NCI-H2171 treated with DMSO at 0.1 percent for 48 hours (cell line): ENCODE results near the gene UCK1.
"Not testable (repeated sequence)": the region's sequence is repeated elsewhere in the genome, so short reads cannot be mapped to it uniquely, and the experiment has no call there.

ENCODE experiments used
- DNase-seq: peaks from one replicate; lab custom pipeline; 2025; lab: John Stamatoyannopoulos, UW

Gene UCK1

DNA sequence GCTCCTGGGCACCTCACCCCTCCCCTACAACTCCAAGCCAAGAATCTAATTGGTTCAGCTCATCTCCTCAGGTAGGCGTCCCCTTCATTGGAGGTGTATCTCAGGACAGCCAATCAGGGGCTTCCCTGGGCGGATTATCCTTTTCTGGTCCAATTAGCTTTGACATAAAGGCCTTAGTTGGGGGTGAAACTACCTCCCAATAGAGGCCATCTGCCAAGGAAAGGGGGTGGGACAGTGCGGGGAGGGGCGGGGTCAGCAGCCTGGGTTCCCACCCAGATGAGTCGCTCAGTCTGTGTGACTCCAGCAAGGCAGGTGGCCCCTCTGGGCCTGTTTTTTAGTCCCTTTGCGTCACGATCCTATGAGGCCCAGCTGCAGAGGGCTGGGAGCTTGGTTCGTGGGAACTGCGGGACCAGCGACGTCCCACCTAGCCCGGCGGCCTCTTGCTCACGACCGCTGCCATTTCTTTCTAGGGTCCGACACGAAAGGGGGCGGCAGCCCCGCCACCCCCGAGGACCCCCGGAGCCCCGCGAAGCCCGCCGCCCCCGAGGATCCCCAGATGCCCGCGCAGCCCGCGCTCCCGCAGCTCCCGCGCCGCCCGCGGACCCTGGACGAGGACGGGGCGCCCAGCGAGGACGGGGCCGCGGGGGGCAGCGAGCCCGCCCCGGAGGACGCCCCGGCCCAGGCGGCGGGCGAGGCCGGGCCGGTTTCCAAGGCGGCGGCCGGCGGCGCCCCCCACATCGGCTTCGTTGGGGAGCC lies 23.2 kb upstream of the UCK1 start:
- no peak for DNase-seq

DNA sequence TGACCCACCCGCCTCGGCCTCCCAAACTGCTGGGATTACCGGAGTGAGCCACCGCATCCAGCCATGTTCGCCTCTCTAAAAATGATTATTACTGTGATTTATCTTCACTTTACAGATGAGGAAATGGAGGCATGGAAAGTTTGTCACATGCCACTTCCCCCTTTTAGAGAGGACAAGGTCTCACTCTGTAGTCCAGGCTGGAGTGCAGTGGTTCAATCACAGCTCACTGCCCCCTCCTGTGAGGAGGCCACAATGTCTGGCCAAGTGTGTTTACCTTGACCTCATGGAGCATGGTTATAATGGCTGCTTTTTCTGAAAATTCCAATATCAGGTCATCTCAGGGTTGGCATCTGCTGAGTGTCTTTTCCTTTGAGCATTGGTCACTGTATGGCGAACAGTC lies 21.0 kb upstream of the UCK1 start:
- no peak for DNase-seq

DNA sequence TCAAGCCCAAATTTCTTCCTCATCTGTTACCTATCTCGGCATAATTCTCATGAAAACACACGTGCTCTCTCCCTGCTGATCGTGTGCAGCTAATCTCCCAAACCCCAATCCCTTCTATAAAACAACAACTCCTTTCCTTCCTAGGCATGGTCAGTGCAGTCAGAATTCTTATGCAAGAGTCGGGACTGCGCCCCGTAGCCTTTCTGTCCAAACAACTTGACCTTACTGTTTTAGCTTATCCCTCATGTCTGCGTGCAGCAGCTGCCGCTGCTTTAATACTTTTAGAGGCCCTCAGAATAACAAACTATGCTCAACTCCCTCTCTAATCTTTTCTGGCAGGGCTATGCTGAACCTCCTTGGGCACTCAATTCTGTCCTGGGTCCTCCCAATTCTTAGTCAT lies 19.4 kb upstream of the UCK1 start:
- DNase-seq = not testable (repeated sequence)

DNA sequence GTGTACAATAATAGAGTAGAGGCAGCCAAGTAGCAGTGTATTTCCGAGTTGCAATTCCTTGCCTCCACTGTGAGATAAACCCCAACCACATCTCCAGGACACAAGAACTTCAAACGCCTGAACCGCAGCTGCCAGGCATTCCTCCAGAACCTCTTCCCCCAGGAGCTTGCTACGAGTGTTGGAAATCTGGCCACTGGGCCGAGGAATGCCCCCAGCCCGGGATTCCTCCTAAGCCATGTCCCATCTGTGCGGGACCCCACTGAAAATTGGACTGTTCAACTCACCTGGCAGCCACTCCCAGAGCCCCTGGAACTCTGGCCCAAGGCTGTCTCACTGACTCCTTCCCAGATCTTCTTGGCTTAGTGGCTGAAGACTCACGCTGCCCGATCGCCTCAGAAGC lies 18.1 kb upstream of the UCK1 start:
- DNase-seq = not testable (repeated sequence)

DNA sequence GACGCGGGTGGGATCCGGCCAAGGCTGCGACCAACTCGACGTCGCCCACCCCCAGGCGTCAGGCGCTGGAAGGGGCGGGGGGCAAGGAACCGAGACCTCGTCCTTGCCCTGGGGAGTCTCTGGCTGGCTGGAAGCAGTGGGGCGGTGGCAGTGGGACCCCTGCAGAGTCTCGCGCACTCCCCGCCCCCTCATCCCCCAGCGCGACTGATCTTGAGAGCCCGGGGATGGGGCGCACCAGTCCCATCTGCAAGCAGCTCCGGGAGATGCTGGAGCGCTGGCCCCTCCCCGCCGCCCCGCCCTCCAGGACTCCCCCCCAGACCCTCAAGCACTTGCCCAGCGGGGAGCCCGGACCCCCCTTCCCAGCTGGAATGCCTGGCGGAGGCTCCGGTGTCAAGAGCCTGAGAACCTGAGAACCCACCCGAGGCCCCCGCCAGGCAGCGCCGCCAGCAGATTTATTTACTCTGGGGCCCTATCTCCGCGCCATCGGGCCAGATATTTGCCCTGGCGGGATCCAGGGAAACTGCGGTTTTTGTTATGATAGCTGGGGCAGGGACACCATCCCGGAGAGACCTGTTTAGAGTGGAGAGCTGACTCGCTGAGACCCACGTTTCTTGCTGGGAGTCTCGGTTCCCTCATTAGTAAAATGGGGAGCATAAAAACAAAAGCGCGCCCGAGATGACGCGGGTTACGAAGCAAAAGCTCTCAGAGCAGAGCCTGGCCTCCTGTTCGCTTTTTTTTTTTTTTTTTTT lies 15.4 kb upstream of the UCK1 start:
- DNase-seq = peak; percentile 95

DNA sequence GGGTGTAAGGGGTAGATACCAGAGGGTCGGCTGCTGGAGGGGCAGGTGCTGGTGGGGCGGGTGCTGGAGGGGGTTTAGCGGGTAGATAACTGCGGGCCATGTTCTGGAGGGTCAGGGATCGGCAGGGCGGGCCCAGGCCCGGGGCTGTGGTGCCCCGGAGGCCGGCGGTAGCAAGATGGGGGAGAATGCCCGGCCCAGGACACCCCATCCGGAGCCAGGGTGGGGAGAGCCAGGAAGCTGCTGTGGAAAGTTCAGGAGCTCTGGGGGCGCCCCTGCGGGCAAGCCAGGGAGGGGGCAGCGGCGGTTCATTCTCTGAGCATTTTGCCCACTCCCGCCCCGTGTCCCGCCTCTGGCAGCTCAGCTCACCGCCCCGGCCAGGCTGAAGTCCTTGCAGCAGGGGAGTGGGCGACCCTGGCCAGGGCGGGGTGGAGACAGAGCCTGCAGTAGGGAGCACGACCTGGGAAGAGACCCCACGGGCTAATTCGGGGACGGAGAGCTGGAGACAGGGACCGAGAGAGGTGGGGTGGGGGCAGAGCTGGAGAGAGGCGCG lies 14.8 kb upstream of the UCK1 start:
- no peak for DNase-seq

DNA sequence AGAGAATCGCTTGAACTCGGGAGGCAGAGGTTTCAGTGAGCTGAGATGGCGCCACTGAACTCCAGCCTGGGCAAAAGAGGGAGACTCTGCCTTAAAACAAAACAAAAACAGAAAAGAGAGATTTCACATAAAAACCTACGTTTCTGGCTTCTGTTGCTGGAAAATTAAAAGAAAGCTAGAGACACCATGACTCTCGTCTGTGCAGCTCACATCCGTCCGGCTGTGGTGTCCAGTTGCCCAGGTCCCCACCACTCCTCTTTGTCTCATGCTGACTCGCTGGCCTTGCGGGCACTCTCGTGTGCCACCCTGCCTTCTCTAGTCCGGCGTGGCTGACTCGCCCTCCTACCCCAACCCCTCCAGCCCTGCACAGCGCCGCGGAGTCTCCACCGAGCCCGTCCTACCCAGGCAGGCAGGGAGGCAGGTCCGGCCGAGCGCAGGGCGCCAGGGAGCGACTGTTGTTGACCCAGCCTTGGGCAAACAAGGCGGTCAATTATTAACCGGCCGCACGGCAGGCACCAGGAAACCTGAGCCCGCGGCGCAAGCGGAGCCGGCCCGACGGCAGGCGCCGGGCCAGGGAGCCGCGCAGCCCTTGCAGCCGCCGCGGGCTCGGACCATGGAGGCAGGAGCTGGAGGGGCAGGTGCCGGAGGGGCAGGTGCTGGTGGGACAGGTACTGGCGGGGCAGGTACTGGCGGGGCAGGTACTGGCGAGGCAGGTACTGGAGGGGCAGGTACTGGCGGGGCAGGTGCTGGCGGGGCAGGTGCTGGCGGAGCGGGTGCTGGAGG lies 14.1 kb upstream of the UCK1 start, which contains the start of gene PRRT1B:
PRRT1B (plus strand) TSS at position 521 of the 783 bp plus-strand sequence; CDS start at position 614, 93 bp downstream.
- no peak for DNase-seq

DNA sequence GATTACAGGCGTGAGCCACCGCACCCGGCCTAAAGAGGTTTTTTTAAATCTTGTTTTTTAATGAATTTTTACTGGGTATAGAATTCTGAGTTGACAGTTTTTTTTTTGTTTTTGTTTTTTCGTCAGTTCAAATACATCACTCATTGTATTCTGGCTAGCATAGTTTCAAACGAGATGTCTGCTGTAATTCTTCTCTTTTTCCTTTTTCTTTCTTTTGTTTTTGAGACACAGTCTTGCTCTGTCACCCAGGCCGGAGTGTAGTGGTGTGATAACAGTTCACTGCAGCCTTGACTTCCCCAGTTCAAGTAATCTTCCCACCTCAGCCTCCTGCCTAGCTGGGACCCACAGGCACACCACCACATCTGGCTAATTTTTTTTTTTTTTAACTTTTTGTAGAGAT lies 12.1 kb upstream of the UCK1 start:
- peak; percentile 38 for DNase-seq

DNA sequence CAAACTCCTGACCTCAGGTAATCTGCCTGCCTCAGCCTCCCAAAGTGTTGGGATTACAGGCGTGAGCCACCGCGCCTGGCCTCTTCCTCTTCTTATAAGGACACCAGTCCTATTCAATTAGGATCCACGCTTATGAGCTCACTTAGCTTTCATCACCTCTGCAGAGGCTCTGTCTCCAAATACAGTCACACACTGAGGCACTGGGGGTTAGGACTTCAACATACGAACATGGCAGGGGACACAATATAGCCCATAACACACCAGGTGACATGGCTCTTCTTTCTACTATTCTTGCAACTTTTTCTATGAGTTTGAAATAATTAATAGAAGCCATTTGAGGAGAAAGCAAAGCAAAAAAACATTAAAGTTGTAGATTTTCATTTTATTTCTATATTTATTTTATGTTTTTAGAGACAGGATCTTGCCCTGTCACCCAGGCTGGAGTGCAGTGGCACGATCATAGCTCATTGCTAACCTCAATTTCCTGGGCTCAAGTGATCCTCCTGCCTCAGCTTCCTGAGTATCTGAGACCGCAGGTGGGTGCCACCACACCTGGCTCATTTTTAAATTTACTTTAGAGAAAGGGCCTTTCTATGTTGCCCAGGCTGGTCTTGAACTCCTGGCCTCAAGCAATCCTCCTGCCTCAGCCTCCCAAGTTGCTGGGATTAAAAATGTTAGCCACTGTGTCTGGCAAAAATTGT lies 8.3 kb upstream of the UCK1 start:
- no peak for DNase-seq

DNA sequence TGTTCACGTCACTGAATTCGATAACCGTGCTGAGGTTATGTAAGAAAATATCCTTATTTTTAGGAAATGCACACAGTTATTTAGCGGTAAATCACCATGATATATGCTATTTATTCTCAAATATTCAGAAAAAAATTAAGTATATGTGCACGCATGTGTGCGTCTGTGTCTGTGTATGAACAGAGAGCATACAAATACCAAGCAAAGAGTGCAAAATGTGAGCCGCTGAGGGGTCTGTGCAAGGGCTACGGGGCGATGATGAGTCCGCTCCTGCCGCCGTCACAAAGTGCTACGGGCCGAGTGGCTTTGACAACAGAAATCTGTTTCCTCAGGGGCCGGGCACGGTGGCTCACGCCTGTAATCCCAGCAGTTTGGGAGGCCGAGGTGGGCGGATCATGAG lies 6.9 kb upstream of the UCK1 start:
- DNase-seq = no peak

DNA sequence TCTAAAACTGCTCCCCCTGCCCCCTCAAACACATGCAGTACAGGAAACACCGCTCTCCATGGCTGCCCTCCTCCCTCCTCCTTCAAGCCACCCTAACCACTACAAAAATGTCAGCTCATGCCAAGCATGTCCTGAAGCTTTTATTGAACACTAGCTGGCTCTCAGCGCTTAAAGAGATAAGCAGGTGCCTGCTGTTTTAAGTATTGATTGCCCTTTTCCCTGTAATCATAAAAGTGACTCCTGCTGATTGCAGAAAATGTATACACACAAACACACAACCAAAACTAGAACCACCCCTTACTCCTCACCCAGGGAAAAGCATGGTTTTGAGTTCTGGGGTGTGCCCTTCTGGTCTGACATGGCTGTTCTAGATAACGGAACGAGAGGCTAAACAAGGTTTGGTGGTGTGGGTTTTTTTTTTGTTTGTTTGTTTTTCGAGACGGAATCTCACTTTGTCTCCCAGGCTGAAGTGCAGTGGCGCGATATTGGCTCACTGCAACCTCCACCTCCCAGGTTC lies 3.7 kb upstream of the UCK1 start:
- DNase-seq = no peak

DNA sequence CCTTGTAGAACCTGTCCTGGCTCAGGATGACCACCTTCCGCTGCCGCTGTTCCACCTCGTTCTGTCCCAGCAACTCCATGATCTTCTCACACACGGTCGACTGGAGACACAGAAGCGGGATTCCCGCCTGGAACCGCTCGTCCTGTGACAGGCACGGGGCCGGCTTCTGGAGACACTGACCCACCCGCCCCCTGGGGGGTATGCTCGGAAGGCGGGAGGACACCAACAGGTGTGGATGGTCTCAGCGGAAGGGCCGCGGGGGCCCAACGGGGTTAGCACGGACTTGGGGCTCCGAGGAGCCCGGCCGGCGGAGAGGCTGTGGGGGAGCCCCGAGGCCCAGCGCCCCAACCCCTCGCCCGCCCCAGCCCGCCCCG lies 530 bp downstream of the UCK1 start:
- DNase-seq = peak; percentile 16

DNA sequence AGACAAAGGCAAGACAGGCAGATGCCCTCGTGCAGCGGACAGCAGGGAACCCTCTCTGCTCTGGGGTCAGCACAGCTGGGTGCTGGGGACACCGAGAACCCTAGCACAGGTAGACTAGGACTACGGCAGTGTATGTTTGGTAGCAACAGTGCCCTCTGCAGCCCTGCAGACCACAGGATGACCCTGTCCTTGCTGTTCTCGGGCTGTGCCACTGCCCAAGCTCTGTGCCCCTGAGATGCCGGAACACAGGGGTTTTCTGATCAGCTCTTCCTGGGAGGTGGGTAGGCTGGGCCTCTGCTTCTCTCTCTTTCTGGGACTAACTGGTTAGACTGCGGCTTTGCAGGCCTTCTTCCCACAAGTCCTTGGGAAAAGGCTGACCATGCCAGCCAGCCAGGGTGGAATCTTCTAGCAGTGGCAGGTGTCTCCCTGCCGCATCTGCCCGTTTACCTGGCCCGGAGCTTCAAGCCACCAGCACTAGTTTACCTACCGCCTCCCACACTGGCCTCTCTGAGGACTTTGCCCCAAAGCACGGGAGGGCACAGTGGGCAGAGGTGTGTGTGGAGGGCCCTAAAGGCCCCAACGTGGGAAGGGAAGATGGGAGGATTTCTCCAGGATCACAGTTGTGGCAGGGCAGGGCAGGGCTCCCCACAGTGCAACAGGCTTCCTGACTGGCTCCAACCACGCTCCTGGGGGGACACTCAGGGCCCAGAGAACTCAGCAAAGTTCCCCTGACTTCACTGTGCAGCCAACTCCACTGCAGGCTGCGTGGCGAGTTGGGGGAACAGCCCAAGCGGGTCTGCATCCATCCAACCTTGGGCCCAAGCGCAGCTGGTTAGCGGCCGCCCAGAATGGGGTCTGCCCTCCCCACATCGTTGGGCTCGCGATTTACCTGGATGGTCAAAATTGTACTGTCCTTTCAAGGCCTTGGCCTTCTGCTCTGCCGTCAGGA lies 1.2 kb downstream of the UCK1 start:
- DNase-seq = no peak

DNA sequence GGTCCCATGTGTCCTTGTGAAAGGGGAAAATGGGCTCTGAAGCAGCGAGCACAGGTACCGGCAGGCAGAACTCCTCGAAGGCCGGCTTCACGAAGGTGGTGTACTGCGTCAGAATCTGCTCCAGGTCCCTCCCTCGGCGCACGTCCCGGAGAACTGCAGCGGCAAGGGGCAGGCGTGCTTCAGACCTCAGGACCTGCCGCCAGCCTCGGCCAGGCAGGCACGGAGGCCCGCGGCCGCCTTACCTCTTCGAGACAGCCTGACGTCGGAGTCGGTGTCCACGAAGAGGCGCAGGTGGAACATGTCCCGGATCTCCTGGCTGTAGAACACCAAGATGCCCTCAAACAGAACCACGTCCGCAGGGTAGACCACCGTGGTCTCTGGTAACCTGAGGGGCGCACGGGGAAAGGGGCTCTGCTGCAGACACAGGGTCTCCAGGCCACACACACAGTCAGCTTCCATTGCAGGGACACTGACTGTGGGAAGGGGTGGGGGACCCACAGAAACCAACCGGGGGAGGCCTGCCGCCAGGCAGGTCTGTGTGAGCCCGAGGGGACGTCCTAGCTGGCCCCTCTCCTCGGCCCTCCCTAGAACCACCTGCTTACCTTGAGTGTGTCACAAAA lies 2.1 kb downstream of the UCK1 start:
- no peak for DNase-seq

DNA sequence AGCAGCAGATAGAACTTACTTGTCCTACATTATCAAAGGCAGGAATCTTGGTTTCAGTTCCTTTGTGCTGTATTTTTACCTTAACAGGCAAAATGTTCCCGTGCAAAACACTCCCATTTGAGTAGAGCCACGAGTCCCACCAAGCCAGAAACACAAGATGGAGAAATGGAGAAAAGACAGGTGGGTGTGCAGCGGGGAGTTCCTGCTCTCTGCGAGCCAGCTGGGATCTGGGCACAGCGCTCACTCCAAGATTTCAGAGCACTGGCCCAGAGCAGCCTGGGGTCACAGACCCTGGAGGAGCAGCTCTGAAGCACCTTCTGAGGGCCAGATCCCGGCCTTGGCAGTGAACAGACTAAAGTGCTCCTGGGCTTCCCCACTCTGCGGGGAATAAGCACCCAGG lies 2.9 kb downstream of the UCK1 start:
- DNase-seq = no peak

DNA sequence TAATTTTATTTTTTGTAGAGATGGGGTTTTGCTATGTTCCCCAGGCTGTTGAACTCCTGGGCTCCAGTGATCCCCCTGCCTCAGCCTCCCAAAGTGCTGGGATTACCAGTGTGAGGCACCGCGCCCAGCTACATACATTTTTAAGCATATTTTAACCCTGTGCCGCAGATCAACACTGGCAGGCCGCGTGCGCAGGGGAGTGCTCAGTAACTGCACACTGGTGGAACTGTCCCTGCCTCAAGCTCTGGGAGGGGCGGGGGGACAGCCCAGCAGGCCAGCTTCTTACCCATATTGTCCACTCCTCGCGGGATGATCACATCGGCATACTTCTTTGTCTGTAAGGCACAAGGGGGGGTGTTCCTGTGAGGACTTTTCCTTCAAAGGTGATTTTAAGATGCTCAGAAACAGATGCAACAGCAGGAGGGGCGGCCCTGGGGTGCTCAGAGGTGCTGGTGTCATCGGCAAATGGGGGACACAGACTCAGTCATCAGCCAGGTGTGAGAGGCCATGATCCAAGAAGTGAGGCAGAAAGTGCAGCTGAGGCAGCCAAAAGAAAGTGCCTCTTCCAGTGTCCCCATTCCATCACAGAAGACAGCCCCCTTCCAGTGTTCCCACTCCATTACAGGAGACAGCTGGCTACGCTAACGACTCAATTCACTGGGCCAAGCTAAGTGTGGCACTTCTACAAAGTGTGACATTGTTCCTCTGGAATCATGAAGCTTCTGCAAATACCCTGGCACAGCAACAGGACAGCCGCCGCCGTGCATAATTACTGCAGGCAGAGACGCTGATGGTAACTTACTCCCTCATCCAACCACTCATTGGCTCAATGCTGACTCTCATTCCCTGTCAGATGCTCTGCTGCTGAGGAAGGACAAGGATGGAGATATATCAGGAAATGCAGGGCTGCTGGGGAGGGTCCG lies 5.2 kb downstream of the UCK1 start:
- DNase-seq = no peak

DNA sequence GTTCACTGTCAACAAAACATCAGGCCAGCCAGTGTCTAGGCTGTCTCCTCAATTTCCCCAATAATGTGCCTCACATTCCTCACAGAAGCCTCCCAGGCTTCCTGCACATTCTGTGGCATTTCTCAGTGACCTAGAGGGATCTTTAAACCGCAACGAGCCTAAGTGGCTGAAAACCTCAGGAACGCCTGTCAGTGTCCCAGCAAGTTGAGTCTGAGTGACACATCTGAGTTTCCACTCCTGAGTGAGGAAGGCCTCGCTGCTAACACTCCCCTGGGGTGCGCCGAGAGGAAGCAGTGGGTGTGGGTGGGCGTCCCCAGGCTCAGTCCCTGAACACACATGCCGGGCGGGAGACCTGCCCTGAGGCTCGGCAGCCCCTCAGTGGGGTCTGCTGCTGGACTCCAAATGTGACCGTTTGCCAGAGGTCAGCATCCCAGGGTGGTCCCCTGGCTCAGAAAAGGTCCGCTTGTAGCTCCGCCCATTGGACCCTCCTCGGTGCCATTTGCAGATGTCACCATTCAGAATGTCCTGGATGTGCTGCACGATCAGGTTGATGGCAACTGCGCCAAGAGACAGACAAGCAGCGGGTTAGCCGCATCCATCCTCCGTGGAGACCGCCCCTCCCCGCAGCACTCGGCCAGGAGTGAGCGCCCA lies 6.3 kb downstream of the UCK1 start:
- DNase-seq = no peak
